NCI-H1105 treated with DMSO at 0.1 percent for 48 hours (cell line): ENCODE measurements around the gene GNAQ.

ENCODE experiments used
- DNase-seq: peaks from one replicate; lab custom pipeline; 2025; lab: John Stamatoyannopoulos, UW

Gene GNAQ

GRCh38 chr9:77944556-77945243 lies 86.9 kb downstream of the GNAQ start:
- no peak for DNase-seq

GRCh38 chr9:77943057-77943456 lies 88.6 kb downstream of the GNAQ start:
- DNase-seq: no peak

- no peak for DNase-seq
Observed at GRCh38 chr9:77939149-77939668, 92.4 kb downstream of the GNAQ start.

- no peak for DNase-seq
Observed at GRCh38 chr9:77938163-77938562, 93.4 kb downstream of the GNAQ start.

GRCh38 chr9:77935974-77936373 lies 95.6 kb downstream of the GNAQ start:
- DNase-seq: no peak

- no peak for DNase-seq
Observed at GRCh38 chr9:77935211-77935610, 96.4 kb downstream of the GNAQ start.

GRCh38 chr9:77933976-77934375 lies 97.6 kb downstream of the GNAQ start:
- DNase-seq: no peak

GRCh38 chr9:77933019-77933418 lies 98.6 kb downstream of the GNAQ start:
- no peak for DNase-seq

GRCh38 chr9:77929942-77930341 lies 101.7 kb downstream of the GNAQ start:
- DNase-seq: no peak

GRCh38 chr9:77927265-77927664 lies 104.3 kb downstream of the GNAQ start:
- DNase-seq: no peak

GRCh38 chr9:77926371-77926878 lies 105.2 kb downstream of the GNAQ start:
- no peak for DNase-seq

GRCh38 chr9:77922591-77922990 lies 109.0 kb downstream of the GNAQ start:
- no peak for DNase-seq

GRCh38 chr9:77917800-77918199 lies 113.8 kb downstream of the GNAQ start:
- no peak for DNase-seq

GRCh38 chr9:77916820-77917219 lies 114.8 kb downstream of the GNAQ start:
- no peak for DNase-seq

GRCh38 chr9:77916410-77916819 lies 115.2 kb downstream of the GNAQ start:
- DNase-seq: no peak

GRCh38 chr9:77915744-77916143 lies 115.9 kb downstream of the GNAQ start:
- DNase-seq: no peak

GRCh38 chr9:77912895-77913693 lies 118.5 kb downstream of the GNAQ start:
- no peak for DNase-seq

- no peak for DNase-seq
Observed at GRCh38 chr9:77911928-77912327, 119.7 kb downstream of the GNAQ start.

- DNase-seq: no peak
Observed at GRCh38 chr9:77910194-77910621, 121.4 kb downstream of the GNAQ start.

- no peak for DNase-seq
Observed at GRCh38 chr9:77909306-77909705, 122.3 kb downstream of the GNAQ start.

GRCh38 chr9:77908293-77908692 lies 123.3 kb downstream of the GNAQ start:
- DNase-seq: no peak

- no peak for DNase-seq
Observed at GRCh38 chr9:77907585-77907984, 124.0 kb downstream of the GNAQ start.

GRCh38 chr9:77906991-77907390 lies 124.6 kb downstream of the GNAQ start:
- DNase-seq: no peak
